ENCODE data around the gene STIM2. TPM values are rescaled to one million over a fixed set of nuclear protein-coding genes. Genes with fewer than 3 reads are reported as not detected.

Gene STIM2
- total RNA-seq, 6 experiments from 2014 or later: 9.1 to 14.6 (median 9.6) TPM

- ATAC-seq: no peak
- intact Hi-C loops (cut with DNase I): no loop called here
- Histone ChIP-seq H3K9me3 (no peaks in the 10 kb centered on the region), H3K4me1 (no peaks in the 10 kb centered on the region), H3K4me3 (no peak overlapping the region), H3K27ac (no peak overlapping the region), H3K27me3 (no peaks in the 10 kb centered on the region), H3K36me3 (no peaks in the 10 kb centered on the region)
- DNase-seq: no peak
- WGBS (ENCODE audit: insufficient coverage, low coverage, low lambda C conversion rate, missing lambda C conversion rate): 65% methylated on average over 5 of the region's 5 CpGs
- no peak for TF ChIP-seq CTCF (IDR thresholded peaks at IDR 0.05)
- no peak for TF ChIP-seq POLR2A (IDR thresholded peaks at IDR 0.05)
These were observed 21.1 kb upstream of the STIM2 start for GRCh38 chr4:26839534-26839951.

GRCh38 chr4:26840786-26841185 is 19.9 kb upstream of the STIM2 start:
- Histone ChIP-seq H3K27me3 (no peaks in the 10 kb centered on the region), H3K4me3 (no peak overlapping the region), H3K4me1 (no peaks in the 10 kb centered on the region), H3K27ac (no peak overlapping the region), H3K36me3 (no peaks in the 10 kb centered on the region), H3K9me3 (no peaks in the 10 kb centered on the region)
- intact Hi-C loops (cut with DNase I): no loop called here
- WGBS (ENCODE audit: insufficient coverage, low coverage, low lambda C conversion rate, missing lambda C conversion rate): 94% methylated on average over 4 of the region's 5 CpGs
- no peak for DNase-seq
- TF ChIP-seq POLR2A (IDR thresholded peaks at IDR 0.05): no peak
- no peak for TF ChIP-seq CTCF (IDR thresholded peaks at IDR 0.05)
- ATAC-seq: no peak

- intact Hi-C loops (cut with DNase I): no loop called here
- 48% methylated on average over 2 of the region's 2 CpGs for WGBS (ENCODE audit: insufficient coverage, low coverage, low lambda C conversion rate, missing lambda C conversion rate)
These were observed 17.7 kb upstream of the STIM2 start for GRCh38 chr4:26842911-26843310.

GRCh38 chr4:26850528-26850927 is 10.1 kb upstream of the STIM2 start:
- ATAC-seq (peak in 1 of 4 donors; percentile 18), DNase-seq (no peak)
- TF ChIP-seq CTCF (IDR thresholded peaks at IDR 0.05): no peak
- no peak for TF ChIP-seq POLR2A (IDR thresholded peaks at IDR 0.05)
- no peak overlapping the region for H3K4me3 ChIP-seq
- intact Hi-C loops (cut with DNase I): no loop called here
- no peaks in the 10 kb centered on the region for H3K36me3 ChIP-seq
- no CpG with 5 or more reads among the region's 1 CpG for WGBS (ENCODE audit: insufficient coverage, low coverage, low lambda C conversion rate, missing lambda C conversion rate)
- H3K9me3 ChIP-seq: no peaks in the 10 kb centered on the region
- no peaks in the 10 kb centered on the region for H3K4me1 ChIP-seq
- no peaks in the 10 kb centered on the region for H3K27me3 ChIP-seq
- no peak overlapping the region for H3K27ac ChIP-seq

More at GRCh38 chr4:26842911-26843310, 17.7 kb upstream of the STIM2 start:
- Histone ChIP-seq H3K27ac (no peak overlapping the region), H3K27me3 (no peaks in the 10 kb centered on the region), H3K4me3 (no peak overlapping the region), H3K9me3 (no peaks in the 10 kb centered on the region), H3K36me3 (no peaks in the 10 kb centered on the region), H3K4me1 (no peaks in the 10 kb centered on the region)
- no peak for TF ChIP-seq POLR2A (IDR thresholded peaks at IDR 0.05)
- TF ChIP-seq CTCF (IDR thresholded peaks at IDR 0.05): no peak
- ATAC-seq (no peak), DNase-seq (no peak)

- WGBS (ENCODE audit: insufficient coverage, low coverage, low lambda C conversion rate, missing lambda C conversion rate): no CpG with 5 or more reads among the region's 2 CpGs
- intact Hi-C loops (cut with DNase I): no loop called here
- no peak overlapping the region for H3K27ac ChIP-seq
- ATAC-seq (no peak), DNase-seq (no peak)
- H3K36me3 ChIP-seq: no peaks in the 10 kb centered on the region
- no peaks in the 10 kb centered on the region for H3K27me3 ChIP-seq
- H3K9me3 ChIP-seq: no peaks in the 10 kb centered on the region
- H3K4me1 ChIP-seq: no peaks in the 10 kb centered on the region
- TF ChIP-seq POLR2A (IDR thresholded peaks at IDR 0.05): no peak
- no peak for TF ChIP-seq CTCF (IDR thresholded peaks at IDR 0.05)
- H3K4me3 ChIP-seq: no peak overlapping the region
These were observed 9.5 kb upstream of the STIM2 start for GRCh38 chr4:26851129-26851528.

All from right lobe of liver (tissue), 6 donors.